NCI-H526 treated with DMSO at 0.1 percent for 48 hours (cell line): ENCODE measurements around the gene ZNF644.
"Not testable (repeated sequence)": the region's sequence is repeated elsewhere in the genome, so short reads cannot be mapped to it uniquely, and the experiment has no call there.

Experiments
- DNase-seq: peaks from one replicate; lab custom pipeline; 2025; lab: John Stamatoyannopoulos, UW

ZNF644 gene

GRCh38 chr1:90925928-90926869, 95.6 kb downstream of the ZNF644 start:
- DNase-seq, result no peak

- no peak for DNase-seq
Observed at GRCh38 chr1:90924982-90925381, 96.9 kb downstream of the ZNF644 start.

- DNase-seq, result no peak
Observed at GRCh38 chr1:90922996-90923395, 98.8 kb downstream of the ZNF644 start.

GRCh38 chr1:90922202-90922601, 99.6 kb downstream of the ZNF644 start:
- DNase-seq, result no peak

GRCh38 chr1:90919900-90920299, 101.9 kb downstream of the ZNF644 start:
- no peak for DNase-seq

- DNase-seq, result no peak
Observed at GRCh38 chr1:90919190-90919719, 102.6 kb downstream of the ZNF644 start.

- DNase-seq, result no peak
Observed at GRCh38 chr1:90911353-90911752, 110.5 kb downstream of the ZNF644 start.

GRCh38 chr1:90902672-90903071, 119.2 kb downstream of the ZNF644 start:
- DNase-seq, result no peak

- DNase-seq, result no peak
Observed at GRCh38 chr1:90899263-90899662, 122.6 kb downstream of the ZNF644 start.

GRCh38 chr1:90893679-90894078, 128.2 kb downstream of the ZNF644 start:
- DNase-seq, result not testable (repeated sequence)

GRCh38 chr1:90892884-90893283, 129.0 kb downstream of the ZNF644 start:
- not testable (repeated sequence) for DNase-seq

- not testable (repeated sequence) for DNase-seq
Observed at GRCh38 chr1:90892196-90892595, 129.6 kb downstream of the ZNF644 start.

GRCh38 chr1:90891756-90892155, 130.1 kb downstream of the ZNF644 start:
- not testable (repeated sequence) for DNase-seq

- no peak for DNase-seq
Observed at GRCh38 chr1:90882221-90882620, 139.6 kb downstream of the ZNF644 start.

GRCh38 chr1:90881034-90881433, 140.8 kb downstream of the ZNF644 start:
- no peak for DNase-seq

GRCh38 chr1:90879281-90879680, 142.6 kb downstream of the ZNF644 start:
- no peak for DNase-seq

GRCh38 chr1:90876101-90876500, 145.7 kb downstream of the ZNF644 start:
- DNase-seq, result no peak
